ENCODE data around the gene DYNC1LI1.

Gene DYNC1LI1

DNA sequence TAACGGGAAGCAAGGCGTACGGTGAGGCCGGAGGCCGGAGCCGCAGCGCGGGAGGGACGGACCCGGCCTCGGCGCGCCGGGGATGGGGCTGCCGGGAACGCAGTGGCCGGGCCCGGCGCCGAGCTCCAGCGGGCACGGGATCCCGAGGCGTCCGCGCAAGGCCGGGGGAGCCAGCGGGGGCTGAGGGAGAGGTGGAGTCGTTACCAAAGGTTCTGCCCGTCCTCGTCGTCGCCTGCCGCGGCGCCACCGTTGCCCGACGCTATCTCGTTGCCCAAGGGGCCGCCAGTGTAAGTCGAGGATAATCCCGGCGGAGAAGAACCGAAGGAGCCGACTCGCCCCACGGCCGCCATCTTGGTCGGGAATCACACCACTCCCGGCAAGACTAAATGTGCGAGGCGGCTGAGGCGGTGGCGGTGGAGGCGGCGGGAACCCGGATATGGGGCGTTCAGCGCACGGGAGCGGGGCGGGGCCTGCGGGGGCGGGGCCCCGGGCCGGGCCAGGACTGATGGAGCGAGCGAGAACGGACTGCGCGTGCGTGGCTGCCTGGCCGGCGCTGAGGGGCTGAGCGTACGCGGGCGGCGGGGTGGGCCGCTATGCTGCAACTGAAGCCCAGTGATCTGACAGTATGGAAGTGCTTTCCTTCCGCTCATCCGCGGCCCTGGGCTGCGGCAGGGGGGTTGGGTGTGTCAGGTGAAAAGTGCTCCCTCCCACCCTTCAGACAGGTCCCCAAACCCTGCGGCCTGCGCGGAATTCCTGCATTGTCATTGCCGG, at the start of gene DYNC1LI1:
DYNC1LI1 (minus strand) TSS at position 438 of the 771 bp plus-strand sequence; CDS start at position 350, 88 bp downstream.
- peak within 1 kb of the TSS; percentile 87 to 99 for H3K4me3 ChIP-seq (ENCODE audit: low read length in 2 of 2)
- H3K9me3 ChIP-seq (ENCODE audit: control insufficient read depth in 2 of 2, low read length in 2 of 2), result no peaks in the 10 kb centered on the region
- peak within 1 kb of the TSS; percentile 93 for H3K27ac ChIP-seq (ENCODE audit: low read depth in 2 of 2, low read length in 2 of 2)
- H3K4me1 ChIP-seq (ENCODE audit: control insufficient read depth in 2 of 2, insufficient read depth in 2 of 2, low read length in 2 of 2), result peaks cover 0 to 10% of the 10 kb centered on the region in 2 donors
- no peaks in the 10 kb centered on the region for H3K27me3 ChIP-seq (ENCODE audit: control insufficient read depth in 2 of 2, insufficient read depth in 2 of 2, low read length in 2 of 2)
- H3K36me3 ChIP-seq (ENCODE audit: control insufficient read depth in 2 of 2, insufficient read depth in 2 of 2, low read length in 2 of 2), result peaks cover 3 to 5% of the 10 kb centered on the region in 2 donors
- H3K9ac ChIP-seq (ENCODE audit: low read depth in 1 of 2, low read length in 2 of 2), result peak within 1 kb of the TSS; percentile 79 to 92

- H3K27ac ChIP-seq (ENCODE audit: low read depth in 2 of 2, low read length in 2 of 2), result no peak overlapping the region
- no peaks in the 10 kb centered on the region for H3K4me1 ChIP-seq (ENCODE audit: control insufficient read depth in 2 of 2, insufficient read depth in 2 of 2, low read length in 2 of 2)
- no peaks in the 10 kb centered on the region for H3K27me3 ChIP-seq (ENCODE audit: control insufficient read depth in 2 of 2, insufficient read depth in 2 of 2, low read length in 2 of 2)
These were observed 48.7 kb upstream of the DYNC1LI1 start for GRCh38 chr3:32619395-32619794.

DNA sequence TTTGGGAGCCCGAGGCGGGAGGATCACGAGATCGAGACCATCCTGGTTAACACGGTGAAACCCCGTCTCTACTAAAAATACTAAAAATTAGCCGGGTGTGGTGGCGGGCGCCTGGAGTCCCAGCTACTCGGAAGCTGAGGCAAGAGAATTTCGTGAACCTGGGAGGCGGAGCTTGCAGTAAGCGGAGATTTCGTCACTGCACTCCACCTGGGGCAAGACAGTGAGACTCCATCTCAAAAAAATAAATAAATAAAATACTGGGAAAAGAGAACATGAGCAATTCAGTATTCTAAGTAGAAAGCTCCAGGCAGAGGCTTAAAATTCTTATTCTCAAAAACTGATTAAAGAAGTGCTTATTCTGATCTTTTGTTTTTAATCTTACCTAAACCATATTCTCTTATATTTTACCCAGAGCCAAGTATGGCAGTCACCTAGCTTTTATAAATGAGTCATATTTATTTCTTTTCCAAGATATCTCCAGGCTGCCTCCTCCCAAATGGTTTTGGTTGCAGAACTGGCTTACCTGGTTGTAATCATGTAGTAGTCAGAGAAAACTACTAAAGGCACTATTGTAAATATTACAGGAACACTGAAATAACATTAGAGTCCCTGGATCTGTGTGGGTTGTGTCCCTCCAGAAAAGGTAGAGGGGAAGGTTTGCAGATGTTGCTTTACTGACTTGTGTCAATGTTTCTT, 45.8 kb upstream of the DYNC1LI1 start:
- H3K4me1 ChIP-seq (ENCODE audit: control insufficient read depth in 2 of 2, insufficient read depth in 2 of 2, low read length in 2 of 2), result no peaks in the 10 kb centered on the region
- no peak overlapping the region for H3K9ac ChIP-seq (ENCODE audit: low read depth in 1 of 2, low read length in 2 of 2)
- H3K27ac ChIP-seq (ENCODE audit: low read depth in 2 of 2, low read length in 2 of 2), result no peak overlapping the region
- H3K9me3 ChIP-seq (ENCODE audit: control insufficient read depth in 2 of 2, low read length in 2 of 2), result peaks cover 0 to 2% of the 10 kb centered on the region in 2 donors
- no peaks in the 10 kb centered on the region for H3K36me3 ChIP-seq (ENCODE audit: control insufficient read depth in 2 of 2, insufficient read depth in 2 of 2, low read length in 2 of 2)
- H3K27me3 ChIP-seq (ENCODE audit: control insufficient read depth in 2 of 2, insufficient read depth in 2 of 2, low read length in 2 of 2), result no peaks in the 10 kb centered on the region
- H3K4me3 ChIP-seq (ENCODE audit: low read length in 2 of 2), result no peak overlapping the region

More at GRCh38 chr3:32619395-32619794, 48.7 kb upstream of the DYNC1LI1 start:
- Histone ChIP-seq H3K9ac (ENCODE audit: low read depth in 1 of 2, low read length in 2 of 2) (no peak overlapping the region), H3K36me3 (ENCODE audit: control insufficient read depth in 2 of 2, insufficient read depth in 2 of 2, low read length in 2 of 2) (no peaks in the 10 kb centered on the region), H3K9me3 (ENCODE audit: control insufficient read depth in 2 of 2, low read length in 2 of 2) (peaks cover 0 to 2% of the 10 kb centered on the region in 2 donors), H3K4me3 (ENCODE audit: low read length in 2 of 2) (no peak overlapping the region)

GRCh38 chr3:32614956-32615355, 44.3 kb upstream of the DYNC1LI1 start:
- H3K9me3 ChIP-seq (ENCODE audit: control insufficient read depth in 2 of 2, low read length in 2 of 2), result peaks cover 0 to 2% of the 10 kb centered on the region in 2 donors
- H3K4me1 ChIP-seq (ENCODE audit: control insufficient read depth in 2 of 2, insufficient read depth in 2 of 2, low read length in 2 of 2), result no peaks in the 10 kb centered on the region
- no peak overlapping the region for H3K4me3 ChIP-seq (ENCODE audit: low read length in 2 of 2)
- H3K36me3 ChIP-seq (ENCODE audit: control insufficient read depth in 2 of 2, insufficient read depth in 2 of 2, low read length in 2 of 2), result no peaks in the 10 kb centered on the region
- H3K27me3 ChIP-seq (ENCODE audit: control insufficient read depth in 2 of 2, insufficient read depth in 2 of 2, low read length in 2 of 2), result no peaks in the 10 kb centered on the region
- no peak overlapping the region for H3K9ac ChIP-seq (ENCODE audit: low read depth in 1 of 2, low read length in 2 of 2)
- H3K27ac ChIP-seq (ENCODE audit: low read depth in 2 of 2, low read length in 2 of 2), result no peak overlapping the region

- H3K36me3 ChIP-seq (ENCODE audit: control insufficient read depth in 2 of 2, insufficient read depth in 2 of 2, low read length in 2 of 2), result no peaks in the 10 kb centered on the region
- H3K27me3 ChIP-seq (ENCODE audit: control insufficient read depth in 2 of 2, insufficient read depth in 2 of 2, low read length in 2 of 2), result no peaks in the 10 kb centered on the region
- H3K4me3 ChIP-seq (ENCODE audit: low read length in 2 of 2), result no peak overlapping the region
- no peaks in the 10 kb centered on the region for H3K9me3 ChIP-seq (ENCODE audit: control insufficient read depth in 2 of 2, low read length in 2 of 2)
- no peaks in the 10 kb centered on the region for H3K4me1 ChIP-seq (ENCODE audit: control insufficient read depth in 2 of 2, insufficient read depth in 2 of 2, low read length in 2 of 2)
- no peak overlapping the region for H3K27ac ChIP-seq (ENCODE audit: low read depth in 2 of 2, low read length in 2 of 2)
- no peak overlapping the region for H3K9ac ChIP-seq (ENCODE audit: low read depth in 1 of 2, low read length in 2 of 2)
These were observed 42.5 kb upstream of the DYNC1LI1 start for GRCh38 chr3:32613183-32613582.

- no peak overlapping the region for H3K27ac ChIP-seq (ENCODE audit: low read depth in 2 of 2, low read length in 2 of 2)
- no peaks in the 10 kb centered on the region for H3K4me1 ChIP-seq (ENCODE audit: control insufficient read depth in 2 of 2, insufficient read depth in 2 of 2, low read length in 2 of 2)
- no peak overlapping the region for H3K9ac ChIP-seq (ENCODE audit: low read depth in 1 of 2, low read length in 2 of 2)
- H3K27me3 ChIP-seq (ENCODE audit: control insufficient read depth in 2 of 2, insufficient read depth in 2 of 2, low read length in 2 of 2), result no peaks in the 10 kb centered on the region
- no peaks in the 10 kb centered on the region for H3K36me3 ChIP-seq (ENCODE audit: control insufficient read depth in 2 of 2, insufficient read depth in 2 of 2, low read length in 2 of 2)
- no peak overlapping the region for H3K4me3 ChIP-seq (ENCODE audit: low read length in 2 of 2)
- no peaks in the 10 kb centered on the region for H3K9me3 ChIP-seq (ENCODE audit: control insufficient read depth in 2 of 2, low read length in 2 of 2)
These were observed 41.9 kb upstream of the DYNC1LI1 start for GRCh38 chr3:32612547-32612946.

GRCh38 chr3:32607522-32607921, 36.9 kb upstream of the DYNC1LI1 start:
- H3K9me3 ChIP-seq (ENCODE audit: control insufficient read depth in 2 of 2, low read length in 2 of 2), result no peaks in the 10 kb centered on the region
- no peaks in the 10 kb centered on the region for H3K27me3 ChIP-seq (ENCODE audit: control insufficient read depth in 2 of 2, insufficient read depth in 2 of 2, low read length in 2 of 2)
- H3K27ac ChIP-seq (ENCODE audit: low read depth in 2 of 2, low read length in 2 of 2), result no peak overlapping the region
- H3K4me1 ChIP-seq (ENCODE audit: control insufficient read depth in 2 of 2, insufficient read depth in 2 of 2, low read length in 2 of 2), result no peaks in the 10 kb centered on the region
- H3K4me3 ChIP-seq (ENCODE audit: low read length in 2 of 2), result no peak overlapping the region
- H3K9ac ChIP-seq (ENCODE audit: low read depth in 1 of 2, low read length in 2 of 2), result no peak overlapping the region
- H3K36me3 ChIP-seq (ENCODE audit: control insufficient read depth in 2 of 2, insufficient read depth in 2 of 2, low read length in 2 of 2), result no peaks in the 10 kb centered on the region

DNA sequence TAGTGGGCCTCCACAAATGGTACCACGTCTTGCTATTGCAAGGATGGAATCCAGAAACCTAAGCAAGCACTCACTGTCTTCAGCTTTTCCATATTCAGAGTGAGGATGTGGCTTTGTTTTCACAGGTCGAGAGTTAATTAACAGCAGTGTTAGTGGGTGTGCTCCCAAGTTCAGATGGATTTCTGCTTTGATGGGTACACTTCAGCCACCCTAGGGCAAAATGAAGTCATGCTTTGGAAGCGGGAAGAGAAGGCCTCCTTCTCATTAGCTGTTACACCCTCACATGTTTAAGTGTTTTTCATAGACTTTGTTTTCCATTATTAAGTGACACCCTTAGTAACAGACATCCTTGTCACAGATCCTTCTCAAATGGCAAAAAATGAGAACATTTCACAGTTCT, 36.3 kb upstream of the DYNC1LI1 start:
- no peaks in the 10 kb centered on the region for H3K4me1 ChIP-seq (ENCODE audit: control insufficient read depth in 2 of 2, insufficient read depth in 2 of 2, low read length in 2 of 2)
- H3K27me3 ChIP-seq (ENCODE audit: control insufficient read depth in 2 of 2, insufficient read depth in 2 of 2, low read length in 2 of 2), result no peaks in the 10 kb centered on the region
- no peaks in the 10 kb centered on the region for H3K9me3 ChIP-seq (ENCODE audit: control insufficient read depth in 2 of 2, low read length in 2 of 2)
- H3K36me3 ChIP-seq (ENCODE audit: control insufficient read depth in 2 of 2, insufficient read depth in 2 of 2, low read length in 2 of 2), result no peaks in the 10 kb centered on the region
- no peak overlapping the region for H3K9ac ChIP-seq (ENCODE audit: low read depth in 1 of 2, low read length in 2 of 2)
- H3K27ac ChIP-seq (ENCODE audit: low read depth in 2 of 2, low read length in 2 of 2), result no peak overlapping the region
- no peak overlapping the region for H3K4me3 ChIP-seq (ENCODE audit: low read length in 2 of 2)

GRCh38 chr3:32606277-32606676, 35.6 kb upstream of the DYNC1LI1 start:
- Histone ChIP-seq H3K9ac (ENCODE audit: low read depth in 1 of 2, low read length in 2 of 2) (no peak overlapping the region), H3K4me1 (ENCODE audit: control insufficient read depth in 2 of 2, insufficient read depth in 2 of 2, low read length in 2 of 2) (no peaks in the 10 kb centered on the region), H3K9me3 (ENCODE audit: control insufficient read depth in 2 of 2, low read length in 2 of 2) (no peaks in the 10 kb centered on the region), H3K27ac (ENCODE audit: low read depth in 2 of 2, low read length in 2 of 2) (no peak overlapping the region), H3K27me3 (ENCODE audit: control insufficient read depth in 2 of 2, insufficient read depth in 2 of 2, low read length in 2 of 2) (no peaks in the 10 kb centered on the region), H3K36me3 (ENCODE audit: control insufficient read depth in 2 of 2, insufficient read depth in 2 of 2, low read length in 2 of 2) (no peaks in the 10 kb centered on the region), H3K4me3 (ENCODE audit: low read length in 2 of 2) (no peak overlapping the region)

GRCh38 chr3:32603064-32603463, 32.4 kb upstream of the DYNC1LI1 start:
- Histone ChIP-seq H3K4me3 (ENCODE audit: low read length in 2 of 2) (no peak overlapping the region), H3K27ac (ENCODE audit: low read depth in 2 of 2, low read length in 2 of 2) (no peak overlapping the region), H3K4me1 (ENCODE audit: control insufficient read depth in 2 of 2, insufficient read depth in 2 of 2, low read length in 2 of 2) (no peaks in the 10 kb centered on the region), H3K9ac (ENCODE audit: low read depth in 1 of 2, low read length in 2 of 2) (no peak overlapping the region), H3K27me3 (ENCODE audit: control insufficient read depth in 2 of 2, insufficient read depth in 2 of 2, low read length in 2 of 2) (no peaks in the 10 kb centered on the region), H3K36me3 (ENCODE audit: control insufficient read depth in 2 of 2, insufficient read depth in 2 of 2, low read length in 2 of 2) (no peaks in the 10 kb centered on the region), H3K9me3 (ENCODE audit: control insufficient read depth in 2 of 2, low read length in 2 of 2) (no peaks in the 10 kb centered on the region)
